Lung microvascular endothelial cell (primary cell): Measurements from ENCODE around the gene ZNF740. TPM values are rescaled to one million over a fixed set of nuclear protein-coding genes. Genes with fewer than 3 reads are reported as not detected.

Experiments used
- DNase-seq, 2 donors: peaks; one replicate each; pipeline versions ENCODE4 v3.0.0 to v3.0.0-alpha.2; 2010; ENCODE audit warnings: low read depth in 2 of 2
- total RNA-seq: library from RNA; depleted of rRNA; stranded (reverse); fragments of >200 nt; gene quantifications from 2 replicates; pipeline ENCODE4 v1.2.1, GENCODE V29; 2014

ZNF740 gene
- total RNA-seq, 1 donor from 2014 or later = 12.1 TPM

- no peak for DNase-seq
Observed at GRCh38 chr12:53212931-53213330, 32.4 kb downstream of the ZNF740 start.

GRCh38 chr12:53213348-53213747 is 32.8 kb downstream of the ZNF740 start:
- peak; percentile 87 to 88 for DNase-seq

GRCh38 chr12:53214221-53214620 is 33.7 kb downstream of the ZNF740 start:
- no peak for DNase-seq

GRCh38 chr12:53214687-53215455 is 34.3 kb downstream of the ZNF740 start:
- peak; percentile 81 to 85 for DNase-seq

GRCh38 chr12:53215497-53215896 is 35.0 kb downstream of the ZNF740 start:
- DNase-seq = no peak

- peak in 1 of 2 donors; percentile 48 for DNase-seq
Observed at GRCh38 chr12:53217051-53217930, 36.8 kb downstream of the ZNF740 start.

- DNase-seq = peak in 1 of 2 donors; percentile 35
Observed at GRCh38 chr12:53217931-53218307, 37.4 kb downstream of the ZNF740 start.

- DNase-seq = no peak
Observed at GRCh38 chr12:53218551-53219291, 38.2 kb downstream of the ZNF740 start.

GRCh38 chr12:53219292-53219955 is 38.9 kb downstream of the ZNF740 start:
- DNase-seq = peak; percentile 49 to 59

GRCh38 chr12:53219956-53220693 is 39.6 kb downstream of the ZNF740 start:
- DNase-seq = peak; percentile 85

GRCh38 chr12:53220694-53221202 is 40.2 kb downstream of the ZNF740 start:
- DNase-seq = peak; percentile 85 to 95

- DNase-seq = peak; percentile 64 to 78
Observed at GRCh38 chr12:53221203-53222080, 40.9 kb downstream of the ZNF740 start.

- no peak for DNase-seq
Observed at GRCh38 chr12:53222170-53222721, 41.7 kb downstream of the ZNF740 start.

- DNase-seq = no peak
Observed at GRCh38 chr12:53222806-53223261, 42.3 kb downstream of the ZNF740 start.

GRCh38 chr12:53223389-53224060 is 43.0 kb downstream of the ZNF740 start:
- peak; percentile 47 to 60 for DNase-seq

- DNase-seq = no peak
Observed at GRCh38 chr12:53224061-53224896, 43.8 kb downstream of the ZNF740 start.

GRCh38 chr12:53224897-53225634 is 44.5 kb downstream of the ZNF740 start:
- no peak for DNase-seq
